ENCODE results near the gene HDGFL3.

Gene HDGFL3

GRCh38 chr15:83207660-83208366 is at the start of gene HDGFL3 (continued):
- TF ChIP-seq ZNF449 (tag by site-specific recombination; IDR thresholded peaks at IDR 0.05) (peak; percentile 90), ZNF768 (tag by site-specific recombination; IDR thresholded peaks at IDR 0.05) (no peak), KLF8 (tag by site-specific recombination; IDR thresholded peaks at IDR 0.05) (peak; percentile 67; the same call in 1 of the 2 replicates), ZNF555 (tag by site-specific recombination; conservative IDR thresholded peaks at IDR 0.05) (no peak), IKZF3 (tag by site-specific recombination; IDR thresholded peaks at IDR 0.05) (peak; percentile 12; the same call in 1 of the 2 replicates), ZNF518A (tag by site-specific recombination; conservative IDR thresholded peaks at IDR 0.05; ENCODE audit: low read depth) (no peak), AEBP2 (tag by site-specific recombination; IDR thresholded peaks at IDR 0.05; ENCODE audit: borderline replicate concordance) (no peak), ZNF114 (tag by site-specific recombination; IDR thresholded peaks at IDR 0.05) (no peak), ZNF24 (tag by site-specific recombination; IDR thresholded peaks at IDR 0.05) (0 out of 2 replicates have a peak, but pooled peaks have one; percentile 17), ZBTB11 (tag by site-specific recombination; conservative IDR thresholded peaks at IDR 0.05; ENCODE audit: low read depth) (0 out of 2 replicates have a peak, but pooled peaks have one; percentile 56), SP7 (tag by site-specific recombination; IDR thresholded peaks at IDR 0.05) (peak; percentile 65), ZBTB10 (tag by site-specific recombination; IDR thresholded peaks at IDR 0.05) (peak; percentile 95), KLF9 (tag by site-specific recombination; IDR thresholded peaks at IDR 0.05; ENCODE audit: low read depth) (peak; percentile 61), ZNF335 (tag by site-specific recombination; conservative IDR thresholded peaks at IDR 0.05) (peak; percentile 92), ZNF146 (tag by site-specific recombination; IDR thresholded peaks at IDR 0.05) (no peak), ZBTB17 (tag by site-specific recombination; IDR thresholded peaks at IDR 0.05) (no peak; the same call in 1 of the 2 replicates), ZNF549 (tag by site-specific recombination; IDR thresholded peaks at IDR 0.05) (no peak), ZNF2 (tag by site-specific recombination; IDR thresholded peaks at IDR 0.05) (peak; percentile 84; the same call in 1 of the 2 replicates), ZNF280C (tag by site-specific recombination; IDR thresholded peaks at IDR 0.05) (no peak), ZBTB21 (tag by site-specific recombination; IDR thresholded peaks at IDR 0.05) (no peak)
